Hematopoietic multipotent progenitor cell treated with erythropoietin and hydrocortisone succinate and interleukin-3 and kit ligand, for 17 days (in vitro differentiated cells): Measurements from ENCODE around the gene RAI1.
A peak's percentile ranks its signal among the peaks of the same experiment; 100 is the strongest.

Source experiments
- DNase-seq: peaks from one replicate; pipeline ENCODE4 v3.0.0-alpha.2; 2015; ENCODE audit warnings: low spot score

Gene RAI1

GRCh38 chr17:17700251-17700969 is 19.2 kb downstream of the RAI1 start:
- no peak for DNase-seq

GRCh38 chr17:17701112-17701511 is 19.9 kb downstream of the RAI1 start:
- DNase-seq, result no peak

GRCh38 chr17:17701658-17702057 is 20.4 kb downstream of the RAI1 start:
- DNase-seq, result peak; percentile 30

GRCh38 chr17:17702449-17703139 is 21.3 kb downstream of the RAI1 start:
- peak; percentile 89 for DNase-seq

- DNase-seq, result peak; percentile 61
These were observed 22.1 kb downstream of the RAI1 start for GRCh38 chr17:17703140-17703919.

GRCh38 chr17:17704931-17705330 is 23.7 kb downstream of the RAI1 start:
- no peak for DNase-seq

- DNase-seq, result no peak
These were observed 25.1 kb downstream of the RAI1 start for GRCh38 chr17:17706140-17707060.

- DNase-seq, result no peak
These were observed 27.0 kb downstream of the RAI1 start for GRCh38 chr17:17708295-17708694.

- no peak for DNase-seq
These were observed 27.6 kb downstream of the RAI1 start for GRCh38 chr17:17708816-17709215.

- no peak for DNase-seq
These were observed 28.6 kb downstream of the RAI1 start for GRCh38 chr17:17709815-17710321.

GRCh38 chr17:17710355-17710727 is 29.1 kb downstream of the RAI1 start:
- no peak for DNase-seq

GRCh38 chr17:17710728-17711541 is 29.7 kb downstream of the RAI1 start:
- DNase-seq, result no peak

GRCh38 chr17:17711641-17712162 is 30.4 kb downstream of the RAI1 start:
- DNase-seq, result no peak

- DNase-seq, result no peak
These were observed 31.1 kb downstream of the RAI1 start for GRCh38 chr17:17712268-17712924.

GRCh38 chr17:17713839-17714238 is 32.6 kb downstream of the RAI1 start:
- DNase-seq, result no peak

- no peak for DNase-seq
These were observed 33.1 kb downstream of the RAI1 start for GRCh38 chr17:17714261-17714866.

GRCh38 chr17:17714879-17715278 is 33.6 kb downstream of the RAI1 start:
- no peak for DNase-seq

- DNase-seq, result no peak
These were observed 35.7 kb downstream of the RAI1 start for GRCh38 chr17:17716837-17717523.

GRCh38 chr17:17718251-17718650 is 37.0 kb downstream of the RAI1 start:
- DNase-seq, result no peak
